Skeletal muscle cell (primary cell): ENCODE results near the gene LILRA2.
"Not testable (repeated sequence)": the region's sequence is repeated elsewhere in the genome, so short reads cannot be mapped to it uniquely, and the experiment has no call there.

Source experiments
- DNase-seq: peaks from one replicate; pipeline ENCODE4 v3.0.0-alpha.2; 2010; ENCODE audit warnings: low read depth
- H3K4me3 ChIP-seq: 2 replicates; pipeline ENCODE4 v1.5.1; 2011; ENCODE audit warnings: low read depth, mild to moderate bottlenecking, control low read depth, low read length, moderate library complexity

The LILRA2 gene

DNA sequence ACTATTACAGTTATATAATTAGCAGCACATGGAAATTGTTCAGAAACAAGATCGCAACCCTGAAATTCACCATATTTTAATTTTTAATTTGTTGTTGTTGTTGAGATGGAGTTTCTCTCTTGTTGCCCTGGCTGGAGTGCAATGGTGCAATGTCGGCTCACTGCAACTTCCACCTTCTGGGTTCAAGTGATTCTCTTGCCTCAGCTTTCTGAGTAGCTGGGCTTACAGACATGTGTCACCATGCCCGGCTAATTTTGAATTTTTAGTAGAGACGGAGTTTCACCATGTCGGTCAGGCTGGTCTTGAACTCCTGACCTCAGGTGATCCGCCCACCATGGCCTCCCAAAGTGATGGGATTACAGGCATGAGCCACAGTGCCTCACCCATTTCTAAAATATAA, 10.4 kb upstream of the LILRA2 start:
- H3K4me3 ChIP-seq, DNase-seq: not testable (repeated sequence)

DNA sequence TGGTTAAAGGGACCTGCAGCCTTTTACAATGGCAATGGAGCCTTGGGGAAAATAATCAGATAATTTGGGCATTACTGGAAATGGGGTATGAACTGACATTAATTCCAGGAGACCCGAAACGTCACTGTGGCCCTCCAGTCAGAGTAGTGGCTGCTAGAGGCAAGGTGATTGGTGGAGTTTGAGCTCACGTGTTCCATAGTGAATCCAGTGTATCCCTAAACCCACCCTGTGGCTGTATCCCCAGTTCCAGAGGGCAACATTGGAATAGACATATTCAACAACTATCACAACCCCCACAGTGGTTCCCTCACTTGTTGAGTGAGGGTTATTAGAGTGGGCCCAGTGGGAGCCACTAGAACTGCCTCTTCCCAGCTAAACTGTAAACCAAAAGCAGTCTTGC, 3.3 kb upstream of the LILRA2 start:
- no peak for DNase-seq
- H3K4me3 ChIP-seq: no peak overlapping the region

DNA sequence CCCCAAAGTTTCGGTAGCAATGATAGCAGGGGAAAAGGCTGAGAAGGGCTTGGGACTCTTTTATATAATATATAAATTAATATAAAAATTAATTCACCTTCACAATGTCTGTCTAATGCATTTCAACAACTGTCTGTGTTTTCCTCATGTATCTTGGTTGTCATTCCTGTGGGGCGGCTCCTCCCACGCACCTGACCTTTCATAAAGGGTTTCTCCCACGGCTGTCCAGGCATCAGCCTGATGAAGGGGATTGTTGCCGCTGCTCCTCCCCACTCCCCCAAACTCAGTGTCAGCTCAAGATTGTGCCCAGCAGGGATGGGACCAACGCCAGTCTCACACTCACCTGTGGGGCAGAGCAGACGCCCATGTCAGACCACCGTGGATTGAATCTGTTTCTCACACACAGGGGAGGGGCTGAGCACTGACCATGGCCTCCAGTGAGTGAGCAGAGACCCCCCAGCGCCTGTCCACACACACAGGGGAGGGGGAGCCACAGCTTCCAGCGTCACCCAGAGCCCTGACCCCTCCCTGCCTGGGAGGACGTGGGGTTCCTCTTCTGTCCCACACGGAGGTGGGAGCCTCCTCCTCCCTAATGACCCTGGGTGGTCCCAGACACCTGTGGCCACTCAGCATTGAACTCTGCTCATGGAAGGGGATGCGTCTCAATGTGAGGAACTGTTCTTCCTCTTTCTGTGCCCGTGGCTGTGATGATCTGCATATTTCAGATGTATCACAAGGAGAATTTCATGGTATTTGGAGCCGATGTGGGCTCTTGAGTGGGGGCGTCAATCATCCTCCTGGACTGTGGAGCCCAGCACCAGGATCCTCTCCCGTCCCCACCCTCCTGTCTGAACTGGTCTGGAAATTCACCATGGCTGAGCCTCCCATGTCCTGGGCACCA, 1.6 kb upstream of the LILRA2 start:
- DNase-seq, H3K4me3 ChIP-seq: not testable (repeated sequence)

DNA sequence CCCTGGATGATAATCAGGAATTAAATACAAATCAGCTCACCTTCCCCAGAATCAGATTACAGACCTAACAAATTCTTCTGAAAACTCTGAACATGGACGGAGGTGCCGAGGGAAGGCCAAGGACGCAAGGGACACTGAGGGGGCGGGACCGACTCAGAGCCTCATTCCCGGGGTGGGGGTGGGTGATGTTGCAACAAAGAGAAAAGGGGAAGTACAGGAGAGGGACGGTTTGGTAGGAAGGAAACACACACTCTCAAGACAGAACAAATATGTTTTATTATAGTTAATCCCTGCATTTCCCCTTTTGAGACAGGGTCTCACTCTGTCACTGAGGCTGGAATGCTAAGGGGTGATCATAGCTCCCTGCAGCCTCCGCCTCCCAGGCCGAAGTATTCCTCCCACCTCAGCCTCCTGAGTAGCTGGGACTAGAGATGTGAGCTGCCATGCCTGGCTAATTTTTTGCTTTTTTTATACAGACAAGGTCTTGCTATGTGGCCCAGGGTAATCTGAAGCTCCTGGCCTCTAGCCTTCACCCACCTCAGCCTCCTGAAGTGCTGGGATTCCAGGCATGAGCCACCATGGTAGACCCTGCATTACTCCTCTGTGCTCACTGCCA, 786 bp upstream of the LILRA2 start:
- H3K4me3 ChIP-seq: no peak overlapping the region
- no peak for DNase-seq

DNA sequence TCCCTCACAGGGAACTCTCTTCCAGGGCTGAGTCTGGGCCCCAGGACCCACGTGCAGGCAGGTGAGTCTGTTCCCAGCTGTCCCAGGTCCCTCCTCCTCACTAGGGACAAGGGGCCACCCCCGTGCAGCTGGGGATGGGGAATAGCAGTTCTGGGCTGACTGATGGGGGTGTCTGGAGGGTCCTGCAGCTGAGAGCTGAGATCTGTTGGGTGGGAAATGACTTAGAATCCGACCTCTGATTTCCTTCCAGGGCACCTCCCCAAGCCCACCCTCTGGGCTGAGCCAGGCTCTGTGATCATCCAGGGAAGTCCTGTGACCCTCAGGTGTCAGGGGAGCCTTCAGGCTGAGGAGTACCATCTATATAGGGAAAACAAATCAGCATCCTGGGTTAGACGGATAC, 461 bp downstream of the LILRA2 start:
- no peak overlapping the region for H3K4me3 ChIP-seq

DNA sequence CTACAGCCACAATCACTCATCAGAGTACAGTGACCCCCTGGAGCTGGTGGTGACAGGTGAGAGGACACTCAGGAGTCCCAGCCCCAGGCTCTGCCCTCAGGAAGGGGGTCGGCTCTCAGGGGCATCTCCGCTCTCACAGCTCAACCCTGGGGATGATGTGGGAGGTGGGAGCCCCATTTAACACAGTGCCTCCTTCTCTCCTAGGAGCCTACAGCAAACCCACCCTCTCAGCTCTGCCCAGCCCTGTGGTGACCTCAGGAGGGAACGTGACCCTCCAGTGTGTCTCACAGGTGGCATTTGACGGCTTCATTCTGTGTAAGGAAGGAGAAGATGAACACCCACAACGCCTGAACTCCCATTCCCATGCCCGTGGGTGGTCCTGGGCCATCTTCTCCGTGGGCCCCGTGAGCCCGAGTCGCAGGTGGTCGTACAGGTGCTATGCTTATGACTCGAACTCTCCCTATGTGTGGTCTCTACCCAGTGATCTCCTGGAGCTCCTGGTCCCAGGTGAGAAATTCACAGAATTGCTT, 1.0 kb downstream of the LILRA2 start:
- no peak overlapping the region for H3K4me3 ChIP-seq
- no peak for DNase-seq

More for the DNA sequence above, 461 bp downstream of the LILRA2 start:
- no peak for DNase-seq

DNA sequence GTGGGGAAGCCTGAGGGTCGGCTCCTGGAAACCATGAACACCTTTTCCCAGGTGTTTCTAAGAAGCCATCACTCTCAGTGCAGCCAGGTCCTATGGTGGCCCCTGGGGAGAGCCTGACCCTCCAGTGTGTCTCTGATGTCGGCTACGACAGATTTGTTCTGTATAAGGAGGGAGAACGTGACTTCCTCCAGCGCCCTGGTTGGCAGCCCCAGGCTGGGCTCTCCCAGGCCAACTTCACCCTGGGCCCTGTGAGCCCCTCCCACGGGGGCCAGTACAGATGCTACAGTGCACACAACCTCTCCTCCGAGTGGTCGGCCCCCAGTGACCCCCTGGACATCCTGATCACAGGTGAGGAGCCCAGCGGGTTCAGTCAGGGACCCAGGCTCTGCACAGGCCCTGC, 1.6 kb downstream of the LILRA2 start:
- not testable (repeated sequence) for H3K4me3 ChIP-seq, DNase-seq

DNA sequence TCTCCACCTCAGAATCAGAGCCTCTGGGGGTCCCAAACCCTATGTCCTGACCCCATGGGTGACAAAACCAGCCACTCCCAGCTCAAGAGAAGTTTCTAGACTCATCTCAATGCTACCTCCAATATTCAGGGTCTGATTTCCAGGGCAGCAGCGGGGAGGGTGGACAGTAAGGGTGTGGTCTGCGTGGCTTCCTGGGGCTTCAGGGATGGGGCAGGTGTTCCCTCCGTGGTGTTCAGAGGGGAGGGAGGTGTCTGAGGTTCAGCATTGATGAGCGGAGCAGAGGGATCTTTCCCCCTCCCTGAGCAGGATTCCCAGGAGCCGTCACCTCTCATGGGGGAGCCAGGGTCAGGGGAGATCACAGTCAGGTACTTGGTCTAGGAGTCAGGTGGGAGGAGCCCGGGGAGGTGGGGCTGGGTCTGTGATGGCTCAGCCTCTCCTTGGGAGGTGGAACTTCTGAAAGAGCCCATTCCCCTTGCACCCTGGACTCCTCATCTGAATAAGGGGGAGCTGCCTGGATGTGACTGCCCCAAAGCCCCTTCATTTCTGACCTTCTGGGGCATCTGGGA, 2.9 kb downstream of the LILRA2 start:
- no peak for DNase-seq
- no peak overlapping the region for H3K4me3 ChIP-seq

DNA sequence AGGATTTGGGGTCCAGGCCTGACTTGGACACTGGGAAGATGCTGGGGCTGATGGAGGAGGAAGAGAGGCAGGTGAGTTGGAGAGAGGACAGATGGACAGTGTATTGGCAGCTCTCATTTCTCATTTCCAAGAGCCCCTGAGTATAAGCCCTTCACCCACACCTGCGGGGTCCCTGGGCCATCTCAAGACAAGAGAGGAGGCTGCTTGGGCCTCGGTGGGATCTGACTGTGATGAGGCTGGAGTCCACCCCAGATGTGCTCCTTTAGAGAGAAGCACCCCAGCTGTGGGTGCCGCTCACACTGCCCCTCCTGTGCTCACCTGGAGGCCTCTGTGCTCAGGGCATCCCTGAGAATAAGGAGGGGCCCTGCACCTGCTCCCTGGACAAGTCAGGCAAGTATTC, 3.7 kb downstream of the LILRA2 start:
- DNase-seq: no peak
- no peak overlapping the region for H3K4me3 ChIP-seq

DNA sequence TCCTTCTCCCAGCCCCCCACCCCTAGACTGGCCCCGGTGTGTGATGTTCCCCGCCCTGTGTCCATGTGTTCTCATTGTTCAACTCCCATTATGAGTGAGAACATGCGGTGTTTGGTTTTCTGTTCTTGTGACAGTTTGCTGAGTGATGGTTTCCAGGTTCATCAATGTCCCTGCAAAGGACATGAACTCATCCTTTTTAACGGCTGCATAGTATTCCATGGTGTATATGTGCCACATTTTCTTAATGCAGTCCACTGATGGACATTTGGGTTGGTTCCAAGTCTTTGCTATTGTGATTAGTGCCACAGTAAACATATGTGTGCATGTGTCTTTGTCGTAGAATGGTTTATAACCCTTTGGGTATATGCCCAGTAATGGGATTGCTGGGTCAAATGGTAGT, 4.7 kb downstream of the LILRA2 start:
- not testable (repeated sequence) for H3K4me3 ChIP-seq, DNase-seq

DNA sequence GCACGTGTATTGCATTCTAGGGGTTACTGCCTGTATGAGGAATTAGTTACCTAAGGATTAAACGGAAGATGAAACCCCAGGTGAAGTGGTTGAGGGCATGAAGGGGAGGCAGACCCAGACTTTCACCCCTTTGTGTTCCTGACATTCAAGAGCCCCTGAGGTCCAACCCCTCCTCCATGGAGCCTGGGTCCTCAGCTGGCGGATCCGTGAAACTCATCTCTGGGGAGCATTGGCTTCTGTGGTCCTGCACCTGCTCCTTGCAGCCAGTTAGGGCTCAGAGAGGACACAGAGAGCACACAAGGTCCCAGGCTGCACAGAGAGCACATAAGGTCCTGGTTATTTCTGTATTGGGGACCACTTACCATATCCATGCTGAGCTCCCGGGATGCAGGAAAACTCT, 12.8 kb downstream of the LILRA2 start:
- no peak for DNase-seq
- H3K4me3 ChIP-seq: no peak overlapping the region

DNA sequence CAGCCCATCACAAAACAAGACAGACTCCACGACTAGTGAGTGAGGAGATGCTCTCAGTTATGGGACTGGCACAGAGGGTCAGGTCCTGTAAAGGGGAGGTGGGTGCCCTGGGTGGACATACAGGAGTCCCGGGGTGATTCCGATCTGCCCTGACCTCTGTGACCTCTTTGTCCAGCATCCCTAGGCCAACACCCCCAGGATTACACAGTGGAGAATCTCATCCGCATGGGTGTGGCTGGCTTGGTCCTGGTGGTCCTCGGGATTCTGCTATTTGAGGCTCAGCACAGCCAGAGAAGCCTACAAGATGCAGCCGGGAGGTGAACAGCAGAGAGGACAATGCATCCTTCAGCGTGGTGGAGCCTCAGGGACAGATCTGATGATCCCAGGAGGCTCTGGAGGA, 13.4 kb downstream of the LILRA2 start:
- no peak for DNase-seq
- no peak overlapping the region for H3K4me3 ChIP-seq

DNA sequence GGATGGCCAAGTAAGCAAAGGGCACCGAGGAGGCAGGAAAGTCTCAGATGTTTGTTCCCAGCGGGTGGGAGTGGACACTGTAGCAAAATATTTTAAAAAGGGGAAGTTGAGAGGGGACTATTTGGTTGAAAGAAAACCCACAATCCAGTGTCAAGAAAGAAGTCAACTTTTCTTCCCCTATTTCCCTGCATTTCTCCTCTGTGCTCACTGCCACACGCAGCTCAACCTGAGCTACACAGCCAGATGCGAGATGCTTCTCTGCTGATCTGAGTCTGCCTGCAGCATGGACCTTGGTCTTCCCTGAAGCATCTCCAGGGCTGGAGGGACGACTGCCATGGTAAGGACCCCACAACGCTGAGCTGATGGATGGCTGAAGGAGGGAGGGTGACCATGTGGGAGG, 19.9 kb downstream of the LILRA2 start, which contains the start of gene LILRA1:
Gene LILRA1 (plus strand): TSS at position 188 of the 400 bp plus-strand sequence. CDS start 613 bp downstream, outside the sequence.
- H3K4me3 ChIP-seq, DNase-seq: not testable (repeated sequence)

DNA sequence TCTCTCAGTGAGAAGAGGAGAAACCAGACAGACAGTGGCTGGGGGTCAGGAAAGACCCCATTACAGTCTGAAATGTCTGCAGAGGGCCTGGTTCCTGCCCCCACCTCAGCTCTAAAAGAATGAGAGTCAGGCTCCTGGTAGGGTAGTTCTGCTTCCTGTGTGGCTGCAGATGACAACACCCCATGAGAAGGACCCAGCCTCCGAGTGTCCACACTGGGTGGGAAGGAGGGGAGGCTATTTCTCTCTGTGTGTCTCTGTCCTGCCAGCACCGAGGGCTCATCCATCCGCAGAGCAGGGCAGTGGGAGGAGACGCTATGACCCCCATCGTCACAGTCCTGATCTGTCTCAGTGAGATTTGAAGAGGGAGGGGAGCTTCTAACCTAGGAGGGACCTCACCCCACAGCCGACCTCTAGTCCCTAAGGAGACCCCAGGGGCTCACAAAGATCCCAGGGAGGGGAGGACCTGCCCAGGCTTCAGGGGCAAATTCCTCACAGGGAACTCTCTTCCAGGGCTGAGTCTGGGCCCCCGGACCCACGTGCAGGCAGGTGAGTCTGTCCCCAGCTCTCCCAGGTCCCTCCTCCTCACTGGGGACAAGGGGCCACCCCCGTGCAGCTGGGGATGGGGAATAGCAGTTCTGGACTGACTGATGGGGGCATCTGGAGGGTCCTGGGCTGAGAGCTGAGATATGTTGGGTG, 20.5 kb downstream of the LILRA2 start:
- H3K4me3 ChIP-seq, DNase-seq: not testable (repeated sequence)

DNA sequence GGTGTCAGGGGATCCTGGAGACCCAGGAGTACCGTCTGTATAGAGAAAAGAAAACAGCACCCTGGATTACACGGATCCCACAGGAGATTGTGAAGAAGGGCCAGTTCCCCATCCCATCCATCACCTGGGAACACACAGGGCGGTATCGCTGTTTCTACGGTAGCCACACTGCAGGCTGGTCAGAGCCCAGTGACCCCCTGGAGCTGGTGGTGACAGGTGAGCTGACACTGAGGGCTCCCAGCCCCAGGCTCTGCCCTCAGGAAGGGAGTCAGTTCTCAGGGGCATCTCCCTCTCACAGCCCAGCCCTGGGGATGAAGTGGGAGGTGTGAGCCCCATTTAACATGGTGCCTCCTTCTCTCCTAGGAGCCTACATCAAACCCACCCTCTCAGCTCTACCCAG, 21.1 kb downstream of the LILRA2 start:
- no peak for DNase-seq
- no peak overlapping the region for H3K4me3 ChIP-seq

DNA sequence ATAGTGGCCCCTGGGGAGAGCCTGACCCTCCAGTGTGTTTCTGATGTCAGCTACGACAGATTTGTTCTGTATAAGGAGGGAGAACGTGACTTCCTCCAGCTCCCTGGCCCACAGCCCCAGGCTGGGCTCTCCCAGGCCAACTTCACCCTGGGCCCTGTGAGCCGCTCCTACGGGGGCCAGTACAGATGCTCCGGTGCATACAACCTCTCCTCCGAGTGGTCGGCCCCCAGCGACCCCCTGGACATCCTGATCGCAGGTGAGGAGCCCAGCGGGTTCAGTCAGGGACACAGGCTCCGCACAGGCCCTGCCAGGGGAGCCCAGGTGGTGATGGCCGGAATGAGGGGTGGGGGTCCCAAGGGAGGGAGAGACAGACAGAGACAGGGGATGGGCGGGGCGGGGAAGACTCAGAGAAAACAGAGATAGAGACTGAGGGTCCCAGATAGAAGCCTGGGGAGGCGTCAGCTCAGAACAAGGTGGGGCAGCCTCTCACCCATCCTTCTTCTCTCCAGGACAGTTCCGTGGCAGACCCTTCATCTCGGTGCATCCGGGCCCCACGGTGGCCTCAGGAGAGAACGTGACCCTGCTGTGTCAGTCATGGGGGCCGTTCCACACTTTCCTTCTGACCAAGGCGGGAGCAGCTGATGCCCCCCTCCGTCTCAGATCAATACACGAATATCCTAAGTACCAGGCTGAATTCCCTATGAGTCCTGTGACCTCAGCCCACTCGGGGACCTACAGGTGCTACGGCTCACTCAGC, 22.3 kb downstream of the LILRA2 start:
- DNase-seq, H3K4me3 ChIP-seq: not testable (repeated sequence)

DNA sequence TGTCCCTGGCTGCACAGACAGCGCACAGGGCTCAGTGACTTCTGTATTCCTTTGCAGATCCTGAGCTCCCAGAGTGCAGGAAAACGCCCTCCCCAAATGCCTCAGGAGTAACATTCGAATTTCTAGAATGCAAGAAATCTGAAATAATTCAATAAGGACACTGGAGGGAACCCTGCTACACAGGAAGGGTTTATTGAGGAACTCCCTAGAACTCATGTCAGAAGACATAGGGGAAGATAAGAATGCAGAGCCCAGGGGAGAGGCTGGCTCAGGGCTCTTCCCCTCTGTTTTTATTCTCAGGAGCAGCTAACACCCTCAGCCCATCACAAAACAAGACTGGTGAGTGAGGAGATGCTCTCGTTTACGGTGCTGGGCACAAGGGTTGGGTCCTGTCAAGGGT, 26.6 kb downstream of the LILRA2 start:
- DNase-seq: no peak

DNA sequence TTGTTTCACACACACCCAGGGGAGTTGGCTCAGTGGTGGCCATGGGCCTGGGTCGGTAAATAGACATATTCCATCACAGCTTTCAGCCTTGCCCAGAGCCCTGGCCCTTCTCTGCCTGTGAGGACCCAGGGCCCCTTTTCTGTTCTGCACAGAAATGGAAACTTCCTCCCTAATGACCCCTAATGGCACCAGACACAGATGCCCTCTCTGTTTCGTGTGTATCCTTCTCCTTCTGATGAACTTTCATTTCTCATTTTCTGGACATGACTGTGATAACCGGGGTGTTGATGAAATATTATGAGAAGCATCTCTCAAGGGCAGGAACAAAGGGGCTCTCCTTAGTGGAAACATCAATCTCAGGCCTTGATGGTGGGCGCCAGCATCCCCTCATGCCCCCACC, 32.6 kb downstream of the LILRA2 start:
- no peak for DNase-seq
- H3K4me3 ChIP-seq: no peak overlapping the region

More for the DNA sequence above, 26.6 kb downstream of the LILRA2 start:
- no peak overlapping the region for H3K4me3 ChIP-seq
